Ramos (cell line): ENCODE data around the gene CERT1.

ENCODE experiments used
- in situ Hi-C: fragments of 300-500 bp; cut with MboI; formaldehyde crosslinking; loops from one replicate; pipeline ENCODE4 v1.14.3; 2022; ENCODE audit warnings: low sequenced_read_pairs; ENCODE audit not compliant: unreplicated experiment

Gene CERT1

DNA sequence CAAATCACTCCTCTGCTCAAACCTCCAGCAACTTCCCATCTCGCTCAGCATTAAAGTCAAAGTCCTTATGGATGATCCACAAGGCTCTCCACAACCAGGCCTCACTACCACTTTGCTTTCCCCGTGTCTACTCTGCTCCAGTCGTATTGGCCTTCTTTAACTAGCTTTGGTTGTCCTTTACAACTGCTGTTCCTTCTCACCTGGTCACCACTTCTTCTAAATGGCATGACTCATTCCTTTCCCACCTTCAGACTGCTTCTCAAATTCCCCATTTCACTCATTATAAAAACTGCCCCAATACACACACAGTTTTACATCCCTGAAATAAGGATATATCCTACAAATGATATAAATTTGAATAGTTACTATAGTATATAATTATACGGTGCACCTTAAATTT is 30.4 kb downstream of the CERT1 start:
- in situ Hi-C loops, result no loop called here

DNA sequence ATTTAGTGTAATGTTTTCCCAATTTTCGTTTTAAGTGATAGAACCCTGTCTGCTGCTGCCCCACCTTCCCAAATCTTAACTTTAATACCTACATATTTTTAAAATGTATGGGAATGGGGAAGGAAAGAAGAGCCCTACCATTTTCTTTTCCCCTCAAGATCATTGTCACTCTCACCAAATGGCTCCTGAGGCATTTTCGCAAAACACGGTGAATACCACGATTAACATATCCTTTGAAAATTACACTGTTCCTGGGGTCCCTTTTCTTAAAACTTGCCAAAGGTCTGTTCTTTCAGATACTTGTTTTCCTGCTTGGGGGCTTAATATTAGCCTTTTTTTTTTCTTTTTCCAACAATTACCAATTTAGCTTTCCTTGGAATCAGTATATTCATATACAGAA is 36.1 kb downstream of the CERT1 start:
- in situ Hi-C loops, result no loop called here

DNA sequence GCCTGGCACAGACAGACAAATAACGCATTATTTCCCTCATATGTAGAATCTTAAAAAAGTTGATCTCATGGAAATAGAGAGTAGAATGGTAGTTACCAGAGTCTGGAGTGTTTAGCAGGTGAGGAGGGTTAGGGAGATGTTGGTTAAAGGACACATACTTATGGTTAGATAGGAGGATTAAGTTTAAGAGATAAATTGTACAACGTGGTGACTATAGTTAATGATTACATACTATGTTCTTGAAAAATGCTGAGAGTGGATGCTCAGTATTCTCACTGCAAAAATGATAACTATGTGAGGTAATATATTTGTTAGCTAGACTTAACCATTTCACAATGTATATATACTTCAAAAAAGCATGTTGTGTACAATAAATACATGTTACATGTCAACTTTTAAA is 38.0 kb downstream of the CERT1 start:
- in situ Hi-C loops, result no loop called here

DNA sequence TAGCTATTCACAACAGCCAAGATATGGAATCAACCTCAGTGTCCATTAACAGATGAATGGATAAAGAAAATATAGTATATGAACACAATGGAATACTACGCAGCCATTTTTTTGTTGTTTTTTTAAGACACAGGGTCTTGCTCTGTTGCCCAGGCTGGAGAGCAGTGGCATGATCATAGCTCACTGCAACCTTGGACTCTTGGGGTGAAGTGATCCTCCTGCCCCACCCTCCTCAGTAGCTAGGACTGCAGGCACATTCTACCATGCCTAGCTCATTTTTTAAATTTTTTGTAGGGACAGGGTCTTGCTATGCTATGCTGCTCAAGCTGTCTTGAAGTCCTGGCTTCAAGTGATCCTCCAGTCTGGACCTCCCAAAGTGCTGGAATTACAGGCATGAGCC is 38.5 kb downstream of the CERT1 start:
- in situ Hi-C loops, result no loop called here

DNA sequence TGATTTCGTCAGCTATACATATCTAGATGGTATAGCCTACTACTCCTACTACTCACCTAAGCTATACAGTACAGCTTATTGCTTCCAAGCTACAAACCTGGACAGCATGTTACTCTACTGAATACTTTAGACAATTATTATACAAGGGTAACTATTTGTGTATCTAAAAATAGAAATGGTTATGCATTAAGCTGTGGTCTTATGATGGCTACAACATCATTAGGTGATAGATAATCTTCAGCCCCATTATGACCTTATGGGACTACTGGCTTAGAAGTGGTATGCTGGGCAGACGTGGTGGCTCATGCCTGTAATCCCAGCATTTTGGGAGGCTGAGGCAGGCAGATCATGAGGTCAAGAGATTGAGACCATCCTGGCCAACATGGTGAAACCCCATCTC is 40.2 kb downstream of the CERT1 start:
- in situ Hi-C loops, result no loop called here

DNA sequence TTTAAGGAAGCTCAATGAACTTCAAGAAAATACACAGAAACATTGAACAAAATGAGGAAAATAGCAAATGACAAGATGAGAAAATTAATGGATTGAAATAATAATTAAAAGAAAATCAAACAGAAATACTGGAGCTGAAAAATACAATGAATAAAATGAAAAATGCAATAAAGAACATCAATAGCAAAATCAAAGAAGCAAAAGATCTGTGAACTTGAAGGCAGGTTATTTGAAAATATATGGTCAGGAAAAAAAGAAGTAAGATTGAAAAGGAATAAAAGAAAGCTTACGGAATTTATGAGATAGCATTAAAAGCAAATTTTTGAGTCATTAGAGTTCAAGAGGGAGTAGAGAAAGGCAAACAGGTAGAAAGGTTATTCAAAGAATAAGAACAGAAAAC is 42.4 kb downstream of the CERT1 start:
- in situ Hi-C loops, result no loop called here

DNA sequence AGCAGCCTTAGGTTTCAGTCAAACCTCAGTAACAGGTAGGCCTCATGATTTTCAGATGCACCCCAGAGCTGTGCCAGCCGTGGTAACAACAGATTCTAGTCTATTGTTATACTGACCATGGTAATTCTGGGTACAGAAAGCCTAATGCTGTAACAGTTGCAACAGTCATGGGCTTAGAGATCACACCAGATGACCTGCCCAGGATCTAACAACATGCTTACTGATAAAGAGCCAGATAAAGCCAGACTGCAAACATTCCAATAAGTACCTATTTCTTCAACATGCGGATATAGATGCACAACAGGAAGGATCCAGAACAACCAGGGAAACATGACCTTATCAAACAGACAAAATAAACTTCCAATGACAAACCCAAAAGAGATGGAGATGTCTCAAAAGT is 42.8 kb downstream of the CERT1 start:
- in situ Hi-C loops, result no loop called here

DNA sequence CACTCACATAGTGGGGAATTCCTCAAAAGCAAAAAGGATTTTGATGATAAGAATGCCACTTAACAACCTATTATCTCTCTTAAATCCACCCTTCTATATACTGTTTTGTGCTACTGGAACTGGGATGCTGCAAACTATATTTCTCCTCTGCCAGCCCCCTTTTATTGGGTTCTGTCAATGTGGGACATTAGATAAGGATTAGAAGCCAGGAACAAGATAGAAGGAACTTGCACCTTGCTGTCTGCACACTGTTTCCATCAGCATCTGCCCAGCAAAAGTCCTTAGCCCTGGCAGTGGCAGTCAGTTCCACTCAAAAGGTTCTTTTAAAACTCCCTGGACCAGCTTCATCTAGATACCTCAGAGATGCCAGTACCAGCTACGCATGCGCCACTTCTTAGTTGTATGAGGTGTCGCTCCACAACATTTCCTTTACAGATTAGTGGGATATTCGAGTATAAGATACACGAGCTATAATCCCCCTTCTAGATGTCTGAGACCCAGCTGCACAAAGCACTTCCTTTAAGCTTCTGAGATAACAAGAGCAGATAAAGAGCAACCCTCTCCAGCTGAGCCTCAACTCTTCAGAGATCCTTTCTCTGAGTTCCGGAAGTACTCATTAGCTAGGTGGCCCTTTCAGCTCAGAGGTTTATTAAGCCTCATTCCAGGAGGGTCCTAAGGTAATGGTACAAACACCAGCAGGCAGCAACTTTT is 45.3 kb downstream of the CERT1 start:
- in situ Hi-C loops, result no loop called here

DNA sequence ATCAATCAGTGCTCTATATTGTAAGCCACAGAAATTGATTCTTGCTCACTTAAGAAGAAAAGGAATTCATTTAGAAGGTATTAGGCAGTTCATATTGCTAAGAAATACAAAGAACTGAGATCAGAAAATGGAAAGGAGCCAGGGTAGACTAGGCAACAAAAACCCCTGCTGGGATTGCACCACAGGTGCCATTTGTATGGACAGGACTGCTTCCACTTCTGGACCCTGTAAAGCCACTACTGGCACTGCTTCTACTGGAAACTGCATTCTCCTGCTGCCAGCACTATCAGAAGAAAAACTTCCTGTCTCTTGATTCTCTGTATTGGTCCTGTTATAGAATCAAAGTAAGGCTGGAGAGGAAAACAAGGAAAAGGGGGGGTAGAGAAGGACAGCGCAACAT is 45.9 kb downstream of the CERT1 start:
- in situ Hi-C loops, result no loop called here

DNA sequence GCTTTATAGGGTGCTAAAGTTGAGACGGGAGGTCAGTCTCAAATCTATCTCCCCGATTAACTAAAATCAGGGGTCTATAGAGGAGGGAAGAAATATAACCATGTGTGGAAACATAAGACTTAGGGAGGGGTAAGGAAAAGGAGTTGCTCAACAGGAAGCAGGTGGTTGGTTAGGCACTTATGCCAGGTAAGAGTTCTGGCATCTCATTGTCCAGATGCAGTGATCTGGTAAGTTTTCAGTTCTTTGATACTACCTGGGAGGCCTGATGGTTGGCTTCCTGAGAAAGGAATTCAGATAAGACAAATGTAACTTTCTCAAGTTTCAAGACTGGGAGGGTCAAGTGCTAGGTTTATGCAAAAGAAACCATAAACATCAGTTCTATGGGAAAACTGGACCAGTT is 47.7 kb downstream of the CERT1 start:
- in situ Hi-C loops, result no loop called here

DNA sequence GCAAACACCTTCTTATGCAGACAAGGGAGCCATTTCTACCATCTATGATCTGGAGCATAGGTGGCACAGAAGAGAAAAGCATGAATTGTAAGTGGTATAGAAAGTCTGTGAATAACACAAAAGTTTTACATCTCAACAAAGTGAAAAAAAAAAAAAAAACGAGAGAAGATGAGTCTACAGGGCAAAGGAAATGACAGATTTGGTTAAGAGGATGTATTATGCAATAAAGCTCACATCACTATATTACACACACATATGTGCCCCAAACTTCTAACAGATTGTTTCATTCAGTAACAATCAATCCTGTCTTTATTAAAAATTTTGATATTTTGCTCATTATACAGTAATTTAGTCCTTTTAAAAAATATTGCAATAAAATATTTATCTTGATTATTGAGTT is 49.8 kb downstream of the CERT1 start:
- in situ Hi-C loops, result no loop called here

DNA sequence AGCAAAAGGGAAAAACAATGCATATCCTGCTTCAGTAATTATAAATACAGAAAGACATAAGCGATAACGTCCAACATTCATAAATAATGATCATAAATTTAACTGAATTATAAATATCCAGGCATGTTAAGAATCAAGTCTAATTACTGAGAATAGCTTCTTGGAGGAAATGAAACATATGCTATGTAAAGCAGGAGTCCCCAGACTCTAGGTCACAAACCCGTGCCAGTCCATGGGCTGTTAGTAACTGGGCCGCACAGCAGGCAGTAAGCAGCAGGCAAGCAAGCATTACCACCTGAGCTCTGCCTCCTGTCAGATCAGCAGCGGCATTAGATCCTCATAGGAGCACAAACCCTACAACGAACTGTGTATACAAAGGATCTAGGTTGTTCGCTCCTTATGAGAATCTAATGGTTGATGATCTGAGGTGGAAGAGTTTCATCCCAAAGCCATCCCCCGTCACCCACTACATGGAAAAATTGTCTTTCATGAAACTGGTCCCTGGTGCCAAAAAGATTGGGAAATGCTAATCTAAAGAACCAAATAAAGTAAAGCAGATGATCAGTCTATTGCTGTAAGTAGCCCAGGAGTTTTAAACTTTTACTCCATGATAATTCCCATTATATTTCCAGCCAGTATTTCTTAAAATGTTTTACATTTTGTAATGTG is 50.4 kb downstream of the CERT1 start:
- in situ Hi-C loops, result no loop called here

DNA sequence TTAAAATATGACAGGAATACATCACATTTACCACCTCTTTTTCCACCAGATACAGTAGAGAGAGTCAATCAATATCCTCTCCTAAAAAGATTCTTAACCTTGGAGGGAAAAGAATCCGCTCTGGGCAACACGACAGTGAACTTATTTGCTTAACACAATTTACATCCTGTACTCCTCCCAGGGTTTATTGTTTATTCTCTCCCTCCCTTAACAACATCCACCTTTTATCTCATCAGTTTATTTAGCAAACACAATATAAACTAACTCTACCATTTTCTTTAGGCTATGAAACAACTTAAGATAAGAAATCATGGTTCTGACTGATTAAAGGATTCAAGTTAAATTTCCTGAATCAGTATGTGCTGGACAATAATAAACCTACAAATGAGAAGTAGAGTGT is 50.9 kb downstream of the CERT1 start:
- in situ Hi-C loops, result no loop called here

DNA sequence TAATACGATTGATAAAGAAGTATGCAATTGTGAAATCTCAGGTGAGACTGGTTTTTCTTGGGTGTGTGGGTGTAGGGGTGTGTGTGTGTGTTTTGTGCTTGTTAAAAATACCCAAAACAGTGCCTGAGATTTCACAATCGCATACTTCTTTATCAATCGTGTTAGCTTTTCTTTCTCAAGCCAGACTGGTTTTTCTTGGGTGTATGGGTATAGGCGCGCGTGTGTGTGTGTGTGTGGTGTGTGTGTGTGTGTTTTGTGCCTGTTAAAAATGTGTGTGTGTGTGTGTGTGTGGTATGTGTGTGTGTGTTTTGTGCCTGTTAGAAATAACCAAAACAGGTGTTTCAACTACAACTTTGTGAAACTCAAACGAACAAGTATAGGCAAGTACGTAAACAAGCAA is 53.7 kb downstream of the CERT1 start:
- in situ Hi-C loops, result no loop called here

DNA sequence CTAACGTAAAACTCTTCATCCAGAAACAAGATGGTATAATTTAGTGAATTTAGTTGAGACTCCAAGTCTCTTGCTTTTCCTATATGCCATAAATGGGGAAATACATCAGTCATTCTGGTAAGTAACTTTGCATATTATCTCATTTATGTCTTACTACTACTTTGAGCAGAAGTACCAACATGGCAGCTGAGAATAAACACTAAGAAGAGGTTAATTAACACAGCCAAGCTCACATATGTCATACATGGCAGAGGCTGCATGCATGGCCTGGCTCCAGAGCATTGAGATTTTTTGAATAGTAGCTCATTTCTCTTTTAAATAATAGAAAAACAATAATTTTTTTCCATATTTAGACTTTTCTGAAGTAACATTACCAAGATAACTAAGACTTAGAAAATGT is 54.3 kb downstream of the CERT1 start:
- in situ Hi-C loops, result no loop called here

DNA sequence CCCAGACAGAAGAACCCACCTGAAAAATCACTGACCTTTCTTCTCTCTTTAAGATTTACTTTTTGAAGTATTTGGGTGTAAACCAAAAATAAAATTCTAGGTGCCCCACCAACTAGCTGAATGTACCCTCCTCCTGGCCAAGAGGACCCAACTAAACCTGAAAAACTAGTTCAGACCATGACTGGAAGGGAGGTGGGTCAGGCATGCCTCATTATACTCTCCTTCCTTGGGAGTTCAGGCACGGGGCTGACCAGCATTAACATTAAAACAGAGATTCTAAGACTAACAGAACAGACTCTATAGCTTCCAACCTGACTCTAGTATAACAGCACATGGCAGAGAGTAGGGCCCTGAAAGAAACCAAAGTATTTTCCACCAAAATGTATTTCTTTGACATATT is 61.4 kb downstream of the CERT1 start:
- in situ Hi-C loops, result no loop called here

DNA sequence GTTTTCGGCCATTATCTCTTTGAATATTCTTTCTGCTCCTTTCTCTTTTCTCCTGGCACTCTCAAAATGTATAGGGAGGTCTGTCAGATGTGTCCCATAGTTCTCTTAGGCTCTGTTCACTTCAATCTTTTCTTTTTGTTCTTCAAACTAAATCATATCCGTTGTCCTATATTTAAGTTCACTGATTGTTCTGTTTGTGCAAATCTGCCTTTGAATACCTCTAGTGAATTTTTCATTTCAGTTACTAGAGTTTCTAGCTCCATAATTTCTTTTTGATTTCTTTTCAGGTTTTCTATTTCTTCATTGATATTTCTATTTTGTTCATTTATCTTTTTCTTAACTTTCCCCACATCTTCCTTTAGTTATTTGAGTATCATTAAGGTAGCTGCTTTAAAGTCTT is 65.4 kb downstream of the CERT1 start:
- in situ Hi-C loops, result no loop called here

DNA sequence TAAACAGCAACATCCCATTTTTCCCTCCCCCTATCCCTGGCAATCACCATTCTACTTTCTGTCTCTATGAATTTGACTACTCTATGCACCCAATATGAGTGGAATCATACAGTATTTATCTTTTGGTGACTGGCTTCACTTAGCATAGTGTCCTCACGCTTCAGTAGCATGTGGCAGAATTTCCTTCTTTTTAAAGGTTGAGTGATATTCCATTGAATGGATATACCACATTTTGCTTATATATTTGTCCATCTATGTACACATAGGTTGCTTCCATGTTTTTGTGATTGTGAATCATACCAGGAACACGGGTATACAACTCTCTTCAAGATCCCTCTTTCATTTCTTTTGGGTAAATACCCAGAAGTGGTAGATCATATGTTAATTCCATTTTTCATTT is 69.9 kb downstream of the CERT1 start:
- in situ Hi-C loops, result no loop called here

DNA sequence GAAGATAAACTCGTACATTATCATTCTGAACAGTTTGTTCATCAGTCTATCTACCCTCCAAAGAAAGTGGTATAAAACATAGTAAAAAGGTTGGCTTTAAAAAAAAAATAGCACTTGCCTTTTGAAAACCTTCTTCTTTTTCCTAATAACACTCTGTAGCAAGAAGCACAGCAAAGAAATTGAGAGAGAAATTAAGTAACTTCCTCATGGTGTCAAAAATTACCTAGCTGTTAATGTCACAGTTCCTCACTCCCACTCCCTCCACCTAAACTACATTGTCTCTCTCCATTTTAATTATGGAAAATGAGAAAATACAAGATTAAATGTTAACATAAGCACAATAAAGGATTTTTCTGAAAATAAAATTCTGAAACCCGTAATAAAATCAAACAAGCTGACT is 72.2 kb downstream of the CERT1 start:
- in situ Hi-C loops, result no loop called here

DNA sequence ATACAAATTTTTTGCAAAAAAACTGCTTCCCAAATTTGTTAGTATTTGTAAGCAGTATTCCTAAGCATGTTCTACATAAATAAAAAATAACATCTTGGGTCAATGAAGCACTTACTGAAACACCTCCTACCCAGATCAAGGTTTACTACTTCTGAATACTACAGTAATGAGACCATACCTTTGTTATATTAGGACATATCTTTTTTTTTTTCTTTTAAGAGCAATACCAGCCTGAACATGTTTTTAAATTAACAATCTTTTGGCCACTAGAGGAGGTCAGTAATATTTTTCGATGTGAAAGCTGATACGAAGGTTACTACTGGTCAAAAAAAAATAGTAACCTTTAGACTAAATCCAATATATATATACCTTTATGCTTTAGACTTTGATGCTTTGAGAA is 72.7 kb downstream of the CERT1 start:
- in situ Hi-C loops, result no loop called here

DNA sequence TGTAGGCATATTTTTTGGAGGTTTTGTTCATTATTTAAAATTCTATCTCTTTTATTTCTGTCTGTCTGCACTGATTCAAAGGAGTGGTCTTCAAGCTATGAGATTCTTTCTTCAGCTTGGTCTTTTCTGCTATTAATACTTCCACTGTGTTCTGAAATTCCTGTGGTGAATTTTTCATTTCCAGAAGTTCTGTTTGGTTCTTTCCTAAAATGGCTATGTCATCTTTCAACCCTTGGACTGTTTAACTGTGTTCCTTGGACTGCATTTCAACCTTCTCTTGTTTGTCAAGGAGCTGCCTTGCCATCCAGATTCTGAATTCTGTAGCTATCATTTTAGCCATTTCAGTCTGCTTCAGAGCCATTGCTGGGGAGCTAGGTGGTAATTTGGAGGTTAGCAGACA is 76.3 kb downstream of the CERT1 start:
- in situ Hi-C loops, result no loop called here

DNA sequence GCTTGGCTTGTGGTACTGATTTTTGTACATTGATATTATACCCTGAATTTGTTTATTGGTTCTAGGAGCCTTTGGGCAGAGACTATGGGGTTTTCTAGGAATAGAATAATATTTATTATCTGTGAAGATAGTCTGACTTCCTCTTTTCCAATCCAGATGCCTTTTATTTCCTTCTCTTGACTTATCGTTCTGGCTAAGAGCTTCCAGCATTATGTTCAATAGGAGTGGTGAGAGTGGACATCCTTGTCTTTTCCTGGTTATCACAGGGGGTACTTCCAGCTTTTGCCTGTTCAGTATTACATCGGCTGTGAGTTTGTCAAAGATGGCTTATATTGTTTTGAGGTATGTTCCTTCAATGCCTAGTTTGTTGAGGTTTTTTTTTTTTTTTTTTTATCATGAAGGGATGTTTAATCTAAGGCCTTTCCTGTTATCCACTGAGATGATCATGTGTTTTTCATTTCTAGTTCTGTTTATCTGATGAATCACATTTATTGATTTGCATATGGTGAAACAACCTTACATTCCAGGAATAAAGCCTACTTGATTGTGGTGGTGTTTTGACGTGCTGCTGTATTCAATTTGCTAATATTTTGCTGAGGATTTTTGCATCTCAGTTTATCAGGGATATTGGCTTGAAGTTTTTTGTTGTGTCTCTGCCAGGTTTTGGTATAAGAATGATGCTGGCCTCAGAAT is 77.5 kb downstream of the CERT1 start:
- in situ Hi-C loops, result no loop called here
